HG03103 (cell line): ENCODE results near the gene PDX1.

Experiments
- ATAC-seq: cut with Tn5 transposase; IDR thresholded peaks from one replicate; pipeline ENCODE4 v1.9.1; 2021; ENCODE audit warnings: low read depth; ENCODE audit not compliant: unreplicated experiment

Gene PDX1

GRCh38 chr13:27919934-27920676 lies at the start of gene PDX1:
Gene PDX1, plus strand, starts transcription at chr13:27920000. Its CDS starts 139 bp downstream, at chr13:27920139.
- no peak for ATAC-seq

- no peak for ATAC-seq
Measured at GRCh38 chr13:27878274-27878673, 41.5 kb upstream of the PDX1 start.

GRCh38 chr13:27889471-27889870 lies 30.3 kb upstream of the PDX1 start:
- no peak for ATAC-seq

GRCh38 chr13:27896726-27897125 lies 23.1 kb upstream of the PDX1 start:
- ATAC-seq, result no peak

GRCh38 chr13:27904719-27905118 lies 15.1 kb upstream of the PDX1 start:
- ATAC-seq, result no peak

- no peak for ATAC-seq
Measured at GRCh38 chr13:27905650-27906049, 14.2 kb upstream of the PDX1 start.

- ATAC-seq, result no peak
Measured at GRCh38 chr13:27907121-27907787, 12.5 kb upstream of the PDX1 start.

GRCh38 chr13:27909378-27909777 lies 10.4 kb upstream of the PDX1 start:
- ATAC-seq, result no peak

GRCh38 chr13:27911521-27911920 lies 8.3 kb upstream of the PDX1 start:
- ATAC-seq, result no peak

- ATAC-seq, result no peak
Measured at GRCh38 chr13:27913160-27913559, 6.6 kb upstream of the PDX1 start.

- no peak for ATAC-seq
Measured at GRCh38 chr13:27915301-27916207, 4.2 kb upstream of the PDX1 start.

GRCh38 chr13:27917121-27917947 lies 2.5 kb upstream of the PDX1 start:
- no peak for ATAC-seq

- ATAC-seq, result no peak
Measured at GRCh38 chr13:27918041-27918917, 1.5 kb upstream of the PDX1 start.

GRCh38 chr13:27918918-27919658 lies 712 bp upstream of the PDX1 start:
- ATAC-seq, result no peak

GRCh38 chr13:27919659-27919933 lies 204 bp upstream of the PDX1 start:
- ATAC-seq, result no peak

- ATAC-seq, result no peak
Measured at GRCh38 chr13:27920677-27921420, 1.0 kb downstream of the PDX1 start.

GRCh38 chr13:27921421-27921960 lies 1.7 kb downstream of the PDX1 start:
- ATAC-seq, result no peak
